GM19043 (cell line): ENCODE measurements around the gene PGLYRP1.

Experiments used
- ATAC-seq: cut with Tn5 transposase; IDR thresholded peaks from one replicate; pipeline ENCODE4 v1.9.1; 2021; ENCODE audit warnings: low read depth; ENCODE audit not compliant: unreplicated experiment

PGLYRP1 gene

DNA sequence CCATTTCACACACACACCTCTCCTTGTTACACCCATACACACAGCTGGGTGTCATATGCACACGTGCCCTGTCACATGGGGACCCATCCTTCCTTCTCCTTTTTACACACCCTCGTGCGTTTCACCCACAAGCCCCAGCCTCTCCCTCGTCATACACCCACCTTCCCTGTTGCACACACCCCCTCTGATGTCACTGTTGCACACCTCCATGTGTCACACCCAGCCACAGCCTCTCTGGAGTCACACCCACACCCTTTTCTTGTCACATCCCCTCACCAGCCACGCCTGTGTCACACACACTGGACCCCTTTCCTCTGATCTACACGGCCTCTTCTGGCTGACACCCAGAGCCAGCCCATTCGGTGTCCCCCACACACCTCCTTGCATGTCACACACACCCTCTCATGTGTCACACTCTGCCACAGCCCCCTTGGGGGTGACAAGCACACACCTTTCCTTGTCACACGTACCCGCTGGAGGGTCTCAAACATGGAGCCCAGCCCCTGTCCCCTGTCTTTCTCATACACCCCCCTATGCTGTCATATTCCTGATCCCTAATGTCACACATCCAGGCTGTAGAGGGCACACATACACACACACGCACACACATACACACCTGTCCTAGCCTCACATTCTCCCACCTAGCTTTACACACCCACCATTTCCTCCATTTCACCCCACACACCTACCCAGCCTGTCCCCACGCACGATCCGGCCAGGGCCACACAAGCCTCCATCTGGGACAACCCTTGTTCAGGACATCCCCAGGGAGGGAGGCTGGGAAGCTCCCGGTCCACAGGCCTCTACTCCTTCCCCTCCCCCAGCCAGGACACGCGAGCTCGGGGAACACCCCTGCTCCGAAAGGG is 50.5 kb downstream of the PGLYRP1 start:
- no peak for ATAC-seq

DNA sequence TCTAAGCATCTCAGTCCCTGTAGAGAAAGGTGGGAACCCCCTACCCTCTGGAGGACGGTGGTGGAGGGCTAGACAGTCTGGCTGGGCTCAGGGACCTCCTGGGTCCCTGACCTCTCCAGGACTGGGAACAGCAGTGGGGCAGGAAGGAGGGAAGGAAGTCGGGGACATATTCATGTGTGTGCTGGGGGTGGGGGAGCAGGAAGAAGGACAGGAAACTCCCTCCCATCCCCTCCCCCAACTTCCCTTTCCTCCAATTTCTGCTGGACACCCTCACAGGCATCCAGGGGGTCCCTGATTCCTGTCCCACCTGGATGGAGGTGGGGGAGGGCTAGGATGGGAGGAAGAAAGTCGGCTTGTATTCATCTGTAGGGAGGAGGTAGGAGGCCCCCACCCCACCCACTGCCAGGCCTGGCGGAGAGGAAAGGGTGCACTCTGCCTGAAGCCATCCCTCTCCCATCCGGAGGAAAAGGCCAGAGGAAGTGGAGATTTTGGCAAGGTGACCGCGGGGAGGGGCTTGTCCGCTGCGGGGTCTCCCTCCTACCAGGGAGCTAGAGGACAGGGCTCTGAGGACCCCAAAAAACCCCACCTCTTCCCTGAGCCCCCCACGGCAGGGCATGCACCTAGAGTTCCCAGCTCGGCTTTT is 51.5 kb downstream of the PGLYRP1 start:
- no peak for ATAC-seq

DNA sequence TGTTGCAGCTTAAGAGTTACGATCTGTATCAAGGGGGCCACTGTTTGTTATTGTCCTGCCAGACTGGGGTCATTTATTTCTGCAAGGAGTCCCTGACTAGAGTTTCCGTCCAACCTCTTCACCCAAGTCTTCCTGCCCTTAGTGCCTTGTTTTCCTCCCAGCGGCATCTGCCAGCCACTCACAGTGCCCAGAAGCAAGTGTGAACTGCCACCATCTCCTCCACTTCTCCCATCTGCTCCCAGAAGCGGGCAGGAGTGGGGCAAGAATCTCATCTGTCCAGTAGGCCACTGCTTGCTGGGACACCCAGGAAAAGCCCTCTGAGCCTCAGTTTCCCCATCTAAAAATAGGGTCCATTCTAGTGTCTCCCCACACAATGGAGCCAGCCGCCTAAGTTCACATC is 53.2 kb downstream of the PGLYRP1 start:
- ATAC-seq = no peak
